SK-N-SH (cell line): Measurements from ENCODE around the gene AMN1. TPM values are rescaled to one million over a fixed set of nuclear protein-coding genes. Genes with fewer than 3 reads are reported as not detected.

Source experiments
- CTCF ChIA-PET: fragments of 300-600, 350-600 bp; formaldehyde crosslinking; extraction: SDS; loops from one replicate; lab custom pipeline; 2021; lab: Yijun Ruan, JAX
- POLR2A ChIA-PET: fragments of 350-600 bp; sonication (Branson Sonifier 250); formaldehyde crosslinking; extraction: SDS; loops from one replicate; lab custom pipeline; 2020; ENCODE audit warnings: antibody characterized with exemption, inconsistent platforms; lab: Yijun Ruan, JAX
- DNase-seq: peaks from one replicate; pipeline ENCODE4 v3.0.0; 2012
- H2AFZ ChIP-seq: fragments of 200-600 bp; sonication (generic); 2 replicates; pipeline ENCODE4 v1.8.1; 2016; ENCODE audit warnings: antibody characterized with exemption, mild to moderate bottlenecking, low read depth
- H3F3A ChIP-seq: fragments of 200-600 bp; sonication (generic); replicated peaks from 2 replicates; pipeline ENCODE3; 2016; ENCODE audit warnings: antibody characterized with exemption, mild to moderate bottlenecking; ENCODE audit not compliant: insufficient read depth
- H3K27ac ChIP-seq, 2 experiments: fragments of 200-500 bp in 1 of 2; fragments of 200-600 bp in 1 of 2; sonication (Bioruptor generic) in 1 of 2; sonication (generic), shearing (Covaris generic) in 1 of 2; 2 replicates each; pipeline versions ENCODE4 v1.5.1 to v1.6.1; 2014 to 2016; ENCODE audit warnings: low read depth in 2 of 2, inconsistent platforms in 1 of 2, low read length in 1 of 2, mild to moderate bottlenecking in 1 of 2, mixed read lengths in 1 of 2
- H3K27me3 ChIP-seq: fragments of 200-600 bp; sonication (generic), shearing (Covaris generic); 2 replicates; pipeline ENCODE4 v1.6.1; 2016; ENCODE audit warnings: mixed run types; ENCODE audit not compliant: insufficient read depth
- H3K36me3 ChIP-seq, 2 experiments: fragments of 200-500 bp in 1 of 2; fragments of 200-600 bp in 1 of 2; sonication (Bioruptor generic) in 1 of 2; sonication (generic) in 1 of 2; replicated peaks in 1 of 2; 2 replicates each; pipeline versions ENCODE3 to v1.5.1; 2014 to 2016; ENCODE audit warnings: low read length in 1 of 2, mild to moderate bottlenecking in 1 of 2; ENCODE audit not compliant: insufficient read depth in 2 of 2, control insufficient read depth in 1 of 2
- H3K4me1 ChIP-seq, 2 experiments: fragments of 200-500 bp in 1 of 2; fragments of 200-600 bp in 1 of 2; sonication (Bioruptor generic) in 1 of 2; sonication (generic), shearing (Covaris generic) in 1 of 2; 2 replicates each; pipeline versions ENCODE4 v1.5.1 to v1.6.1; 2014 to 2016; ENCODE audit warnings: low read depth in 1 of 2, low read length in 1 of 2, mixed run types in 1 of 2; ENCODE audit not compliant: insufficient read depth in 2 of 2, control insufficient read depth in 1 of 2
- H3K4me2 ChIP-seq: fragments of 200-600 bp; sonication (generic), shearing (Covaris generic); 2 replicates; pipeline ENCODE4 v1.6.1; 2017; ENCODE audit warnings: mixed run types
- H3K4me3 ChIP-seq, 2 experiments: fragments of 200-500 bp in 1 of 2; fragments of 200-600 bp in 1 of 2; sonication (Bioruptor generic) in 1 of 2; sonication (generic), shearing (Covaris generic) in 1 of 2; 2 replicates each; pipeline versions ENCODE4 v1.5.1 to v1.8.1; 2014 to 2016; ENCODE audit warnings: low read depth in 2 of 2, inconsistent platforms in 1 of 2, low read length in 1 of 2, mild to moderate bottlenecking in 1 of 2, mixed read lengths in 1 of 2, moderate library complexity in 1 of 2
- H3K79me2 ChIP-seq: fragments of 200-600 bp; sonication (generic); 2 replicates; pipeline ENCODE4 v1.8.1; 2017; ENCODE audit warnings: mild to moderate bottlenecking; ENCODE audit not compliant: insufficient read depth
- H3K9ac ChIP-seq: fragments of 200-600 bp; sonication (generic); 2 replicates; pipeline ENCODE4 v1.6.1; 2017; ENCODE audit warnings: mixed run types
- H3K9me2 ChIP-seq: fragments of 200-600 bp; sonication (generic); 2 replicates; pipeline ENCODE4 v1.6.1; 2017; ENCODE audit warnings: mixed run types
- H3K9me3 ChIP-seq: fragments of 200-600 bp; sonication (generic); 2 replicates; pipeline ENCODE4 v1.6.1; 2017; ENCODE audit warnings: mixed run types, mild to moderate bottlenecking, moderate library complexity
- H4K20me1 ChIP-seq: fragments of 200-600 bp; sonication (generic); 2 replicates; pipeline ENCODE4 v1.6.1; 2017; ENCODE audit warnings: mild to moderate bottlenecking, mixed run types; ENCODE audit not compliant: insufficient read depth
- CHD2 ChIP-seq: fragments of 150-350 bp; IDR thresholded peaks from 2 replicates; pipeline ENCODE4 v1.6.1; 2018; ENCODE audit warnings: low read length; ENCODE audit not compliant: partially characterized antibody
- ELF1 ChIP-seq: IDR thresholded peaks from 2 replicates; pipeline ENCODE4 v1.4.0; 2012
- EZH2phosphoT487 ChIP-seq: fragments of 200-600 bp; sonication (generic); IDR thresholded peaks from 2 replicates; pipeline ENCODE4 v1.6.1; 2017; ENCODE audit warnings: low read depth, mixed run types, mild to moderate bottlenecking, antibody characterized with exemption, moderate library complexity, borderline replicate concordance
- JUND ChIP-seq: IDR thresholded peaks from 2 replicates; pipeline ENCODE4 v1.4.0; 2012
- MEF2A ChIP-seq: IDR thresholded peaks from 2 replicates; pipeline ENCODE4 v1.4.0; 2012; ENCODE audit warnings: low read depth, borderline replicate concordance
- MXI1 ChIP-seq: IDR thresholded peaks from 2 replicates; pipeline ENCODE4 v1.6.1; 2012; ENCODE audit warnings: mild to moderate bottlenecking, low read depth, low read length, improper control_type of control experiment
- NRF1 ChIP-seq: IDR thresholded peaks from 2 replicates; pipeline ENCODE4 v1.6.1; 2012; ENCODE audit warnings: low read depth, mild to moderate bottlenecking, low read length
- RCOR1 ChIP-seq: fragments of 150-350 bp; IDR thresholded peaks from 2 replicates; pipeline ENCODE4 v1.6.1; 2017; ENCODE audit warnings: antibody characterized with exemption, low read length
- RFX5 ChIP-seq: IDR thresholded peaks from 2 replicates; pipeline ENCODE4 v1.6.1; 2012; ENCODE audit warnings: mild to moderate bottlenecking, improper control_type of control experiment, low read length
- SMC3 ChIP-seq: IDR thresholded peaks from 2 replicates; pipeline ENCODE4 v1.6.1; 2012; ENCODE audit warnings: low read depth, low read length, improper control_type of control experiment
- YY1 ChIP-seq: IDR thresholded peaks from 2 replicates; pipeline ENCODE4 v1.4.0; 2012; ENCODE audit warnings: low read depth, mild to moderate bottlenecking
- WGBS: methylation state at CpG from one replicate; pipeline ENCODE4 v1.1.6; 2017; ENCODE audit warnings: low lambda C conversion rate; 5-methylcytosine and 5-hydroxymethylcytosine counted together
- polyA plus RNA-seq, 3 experiments: library from polyadenylated mRNA; depleted of rRNA; stranded (reverse); fragments of >200 nt; gene quantifications; 2 replicates each; pipeline ENCODE4 v1.2.3, GENCODE V29; 2012
- TF ChIP-seq, protein P1 (sequence below): IDR thresholded peaks from 2 replicates; pipeline ENCODE4 v1.4.0; 2012; ENCODE audit warnings: low read depth, borderline replicate concordance
- TF ChIP-seq, protein P2 (sequence below): fragments of 150-350 bp; IDR thresholded peaks from 2 replicates; pipeline ENCODE4 v1.6.1; 2016; ENCODE audit warnings: mild to moderate bottlenecking, low read depth, low read length
- TF ChIP-seq, protein P3 (sequence below): IDR thresholded peaks from 2 replicates; pipeline ENCODE4 v1.4.0; 2012; ENCODE audit warnings: low read depth

The AMN1 gene
- polyA plus RNA-seq, 1 of the 3 experiments (the other 2 are of a cell fraction) = 8.6 TPM

DNA sequence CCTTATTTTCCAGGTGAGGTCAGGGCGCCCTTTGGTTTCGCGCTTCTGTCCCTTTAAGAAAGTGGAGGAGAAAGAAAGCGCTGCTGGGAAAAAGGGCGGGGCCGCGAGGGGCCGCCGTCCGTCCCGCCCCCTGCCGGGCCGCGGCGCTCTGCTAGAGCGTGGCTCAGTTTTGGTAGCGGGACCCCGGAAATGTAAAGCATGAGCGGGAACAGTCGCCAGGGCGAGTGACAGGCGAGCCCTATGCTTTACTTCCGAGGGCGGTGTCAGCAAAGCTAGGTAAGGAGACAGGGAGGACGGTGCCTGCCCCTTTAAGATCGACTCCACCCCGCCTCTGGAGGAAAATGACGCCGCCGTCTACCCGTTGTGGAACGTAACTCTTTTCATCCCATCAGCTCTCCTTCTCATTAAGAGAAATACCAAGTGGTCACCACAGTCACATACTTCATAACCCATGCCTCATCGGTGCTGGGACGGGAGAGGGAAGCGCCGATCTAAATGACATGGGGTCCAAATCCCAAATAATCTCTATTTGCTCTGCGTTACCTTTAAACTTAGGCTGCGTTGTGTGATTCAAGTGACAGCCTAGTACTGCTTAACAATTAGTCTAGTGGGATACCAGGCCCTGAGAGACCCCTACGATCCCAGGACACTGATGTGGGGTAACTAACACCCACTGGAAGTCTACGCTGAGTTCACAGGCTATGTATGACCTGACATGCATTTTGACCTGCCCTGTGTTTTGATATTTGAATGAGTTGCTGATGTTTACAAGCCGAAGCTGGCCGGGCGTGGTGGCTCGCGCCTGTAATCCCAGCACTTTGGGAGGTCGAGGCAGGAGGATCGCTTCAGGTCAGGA lies 69.5 kb downstream of the AMN1 start, which contains the start of gene ETFBKMT (continued):
- TF ChIP-seq MXI1 = peak; percentile 73; the same call in 1 of the 2 replicates
- peak; percentile 70 for TF ChIP-seq ELF1
- no peak for TF ChIP-seq NRF1
- no peak for TF ChIP-seq EZH2phosphoT487
- TF ChIP-seq, protein P1, sequence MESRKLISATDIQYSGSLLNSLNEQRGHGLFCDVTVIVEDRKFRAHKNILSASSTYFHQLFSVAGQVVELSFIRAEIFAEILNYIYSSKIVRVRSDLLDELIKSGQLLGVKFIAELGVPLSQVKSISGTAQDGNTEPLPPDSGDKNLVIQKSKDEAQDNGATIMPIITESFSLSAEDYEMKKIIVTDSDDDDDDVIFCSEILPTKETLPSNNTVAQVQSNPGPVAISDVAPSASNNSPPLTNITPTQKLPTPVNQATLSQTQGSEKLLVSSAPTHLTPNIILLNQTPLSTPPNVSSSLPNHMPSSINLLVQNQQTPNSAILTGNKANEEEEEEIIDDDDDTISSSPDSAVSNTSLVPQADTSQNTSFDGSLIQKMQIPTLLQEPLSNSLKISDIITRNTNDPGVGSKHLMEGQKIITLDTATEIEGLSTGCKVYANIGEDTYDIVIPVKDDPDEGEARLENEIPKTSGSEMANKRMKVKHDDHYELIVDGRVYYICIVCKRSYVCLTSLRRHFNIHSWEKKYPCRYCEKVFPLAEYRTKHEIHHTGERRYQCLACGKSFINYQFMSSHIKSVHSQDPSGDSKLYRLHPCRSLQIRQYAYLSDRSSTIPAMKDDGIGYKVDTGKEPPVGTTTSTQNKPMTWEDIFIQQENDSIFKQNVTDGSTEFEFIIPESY = no peak
- TF ChIP-seq YY1 = 0 out of 2 replicates have a peak, but pooled peaks have one; percentile 52
- TF ChIP-seq, all 33 proteins: peak for 12

DNA sequence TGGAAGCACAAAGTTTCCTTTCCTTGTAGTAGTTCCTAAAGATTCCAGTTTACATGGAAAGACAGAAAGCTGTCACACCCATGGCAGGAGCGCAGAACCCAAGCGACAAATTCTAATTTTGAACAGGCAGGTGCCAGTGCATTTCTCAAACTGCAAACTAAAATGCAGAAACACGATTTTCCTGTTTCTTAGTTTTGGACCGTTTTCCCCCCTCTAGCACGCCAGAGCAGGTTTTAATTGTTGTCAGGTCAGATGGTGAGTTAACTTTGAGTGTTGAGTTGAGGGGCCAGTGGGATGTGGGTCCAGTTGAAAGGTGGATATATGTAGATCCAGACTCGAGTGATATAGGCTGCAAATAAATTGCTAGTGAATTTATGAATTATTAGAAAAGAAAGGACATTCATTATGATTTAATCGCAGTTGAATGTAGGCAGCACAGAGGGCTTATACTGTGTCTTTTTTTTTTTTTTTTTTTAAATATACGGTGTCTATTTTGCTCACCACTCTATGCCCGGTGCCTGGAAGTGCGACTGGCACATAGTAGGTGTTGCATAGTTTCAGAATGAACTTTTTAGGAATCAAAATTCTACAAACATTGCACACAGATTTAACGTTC lies 70.2 kb downstream of the AMN1 start:
- Histone ChIP-seq H3K9me2 (no peaks in the 10 kb centered on the region), H2AFZ (peak overlapping the region; percentile 96), H3F3A (peaks cover 5% of the 10 kb centered on the region), H3K36me3 (no peaks in the 10 kb centered on the region), H3K4me3 (peak overlapping the region; percentile 80 to 95), H3K9ac (peak overlapping the region; percentile 81), H3K27ac (peak overlapping the region; percentile 94 to 97; a peak in 3 of 4 replicates)
- POLR2A ChIA-PET = interaction anchor here (0.6 to 0.8 kb wide), 2 partner anchors 302 to 737 kb away, joined by 3 to 5 read pairs; no protein-coding TSS in a partner anchor
- WGBS = 19% methylated on average over 11 of the region's 11 CpGs
- TF ChIP-seq MEF2A = no peak
- no peak for TF ChIP-seq JUND
- TF ChIP-seq, protein P2, sequence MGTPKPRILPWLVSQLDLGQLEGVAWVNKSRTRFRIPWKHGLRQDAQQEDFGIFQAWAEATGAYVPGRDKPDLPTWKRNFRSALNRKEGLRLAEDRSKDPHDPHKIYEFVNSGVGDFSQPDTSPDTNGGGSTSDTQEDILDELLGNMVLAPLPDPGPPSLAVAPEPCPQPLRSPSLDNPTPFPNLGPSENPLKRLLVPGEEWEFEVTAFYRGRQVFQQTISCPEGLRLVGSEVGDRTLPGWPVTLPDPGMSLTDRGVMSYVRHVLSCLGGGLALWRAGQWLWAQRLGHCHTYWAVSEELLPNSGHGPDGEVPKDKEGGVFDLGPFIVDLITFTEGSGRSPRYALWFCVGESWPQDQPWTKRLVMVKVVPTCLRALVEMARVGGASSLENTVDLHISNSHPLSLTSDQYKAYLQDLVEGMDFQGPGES = no peak
- TF ChIP-seq, protein P3, sequence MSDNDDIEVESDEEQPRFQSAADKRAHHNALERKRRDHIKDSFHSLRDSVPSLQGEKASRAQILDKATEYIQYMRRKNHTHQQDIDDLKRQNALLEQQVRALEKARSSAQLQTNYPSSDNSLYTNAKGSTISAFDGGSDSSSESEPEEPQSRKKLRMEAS = no peak
- TF ChIP-seq SMC3 = no peak
- no peak for TF ChIP-seq CHD2
- 0 out of 2 replicates have a peak, but pooled peaks have one; percentile 4 for TF ChIP-seq RFX5
- no peak for TF ChIP-seq RCOR1
- TF ChIP-seq, all 33 proteins: peak for 1
- DNase-seq = peak; percentile 10
- Histone ChIP-seq H3K4me1 (peaks cover 4 to 8% of the 10 kb centered on the region in 2 experiments; a peak in 1 of 4 replicates), H3K79me2 (no peaks in the 10 kb centered on the region), H3K9me3 (no peaks in the 10 kb centered on the region), H3K4me2 (peak overlapping the region; percentile 88), H4K20me1 (no peaks in the 10 kb centered on the region), H3K27me3 (no peaks in the 10 kb centered on the region)
- CTCF ChIA-PET = interaction anchor here (1.0 to 1.9 kb wide), 5 partner anchors 23 to 1014 kb away, joined by 3 to 5 read pairs (median 4); no protein-coding TSS in a partner anchor
